ENCODE measurements around the gene AZGP1. TPM values are rescaled to one million over a fixed set of nuclear protein-coding genes. Genes with fewer than 3 reads are reported as not detected.
A peak's percentile ranks its signal among the peaks of the same experiment; 100 is the strongest.

AZGP1 gene
- total and polyA plus RNA-seq, 2 of the 13 experiments (the other 11 are each of a cell fraction or from before 2014, with no cell fraction given) = 93.8 to 229 TPM

- TF ChIP-seq, protein P1, sequence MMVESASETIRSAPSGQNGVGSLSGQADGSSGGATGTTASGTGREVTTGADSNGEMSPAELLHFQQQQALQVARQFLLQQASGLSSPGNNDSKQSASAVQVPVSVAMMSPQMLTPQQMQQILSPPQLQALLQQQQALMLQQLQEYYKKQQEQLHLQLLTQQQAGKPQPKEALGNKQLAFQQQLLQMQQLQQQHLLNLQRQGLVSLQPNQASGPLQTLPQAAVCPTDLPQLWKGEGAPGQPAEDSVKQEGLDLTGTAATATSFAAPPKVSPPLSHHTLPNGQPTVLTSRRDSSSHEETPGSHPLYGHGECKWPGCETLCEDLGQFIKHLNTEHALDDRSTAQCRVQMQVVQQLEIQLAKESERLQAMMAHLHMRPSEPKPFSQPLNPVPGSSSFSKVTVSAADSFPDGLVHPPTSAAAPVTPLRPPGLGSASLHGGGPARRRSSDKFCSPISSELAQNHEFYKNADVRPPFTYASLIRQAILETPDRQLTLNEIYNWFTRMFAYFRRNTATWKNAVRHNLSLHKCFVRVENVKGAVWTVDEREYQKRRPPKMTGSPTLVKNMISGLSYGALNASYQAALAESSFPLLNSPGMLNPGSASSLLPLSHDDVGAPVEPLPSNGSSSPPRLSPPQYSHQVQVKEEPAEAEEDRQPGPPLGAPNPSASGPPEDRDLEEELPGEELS (CRISPR knock-in tag; IDR thresholded peaks at IDR 0.05) = 0 out of 2 replicates have a peak, but pooled peaks have one; percentile 36
- TF ChIP-seq ISL2 (CRISPR knock-in tag; IDR thresholded peaks at IDR 0.05) (peak; percentile 74), TEAD3 (CRISPR knock-in tag; optimal IDR thresholded peaks at IDR 0.05; ENCODE audit: borderline replicate concordance) (peak; percentile 40), RXRB (CRISPR knock-in tag; IDR thresholded peaks at IDR 0.05; ENCODE audit: borderline replicate concordance) (peak; percentile 65), SALL1 (CRISPR knock-in tag; IDR thresholded peaks at IDR 0.05) (peak; percentile 33; the same call in 1 of the 2 replicates), HMG20A (CRISPR knock-in tag; IDR thresholded peaks at IDR 0.05; ENCODE audit: borderline replicate concordance) (peak; percentile 56; the same call in 1 of the 2 replicates), NFIC (IDR thresholded peaks at IDR 0.05; ENCODE audit: low read length) (0 out of 2 replicates have a peak, but pooled peaks have one; percentile 23), TBX3 (IDR thresholded peaks at IDR 0.05; ENCODE audit: borderline replicate concordance) (peak; percentile 27; the same call in 1 of the 2 replicates), SAP130 (CRISPR knock-in tag; IDR thresholded peaks at IDR 0.05; ENCODE audit: low read depth) (peak; percentile 36), BCL6 (CRISPR knock-in tag; IDR thresholded peaks at IDR 0.05) (peak; percentile 99), TCF7 (IDR thresholded peaks at IDR 0.05; ENCODE audit: low read depth) (peak; percentile 64; the same call in 1 of the 2 replicates), NFKBIZ (CRISPR knock-in tag; IDR thresholded peaks at IDR 0.05) (0 out of 2 replicates have a peak, but pooled peaks have one; percentile 35), TSC22D2 (CRISPR knock-in tag; IDR thresholded peaks at IDR 0.05; ENCODE audit: borderline replicate concordance) (peak; percentile 9; the same call in 1 of the 2 replicates), HOXA3 (CRISPR knock-in tag; IDR thresholded peaks at IDR 0.05) (peak; percentile 33; the same call in 1 of the 2 replicates), HDAC2 (CRISPR knock-in tag; IDR thresholded peaks at IDR 0.05) (peak; percentile 49; the same call in 1 of the 2 replicates), ZFP1 (CRISPR knock-in tag; IDR thresholded peaks at IDR 0.05) (0 out of 2 replicates have a peak, but pooled peaks have one; percentile 61), ZNF878 (CRISPR knock-in tag; IDR thresholded peaks at IDR 0.05) (0 out of 2 replicates have a peak, but pooled peaks have one; percentile 65), NCOR1 (IDR thresholded peaks at IDR 0.05; ENCODE audit: borderline replicate concordance, low read length) (peak; percentile 85; the same call in 1 of the 2 replicates), HNRNPL (IDR thresholded peaks at IDR 0.05; ENCODE audit: low read depth, low read length) (0 out of 2 replicates have a peak, but pooled peaks have one; percentile 19)
- TF ChIP-seq, protein P2, sequence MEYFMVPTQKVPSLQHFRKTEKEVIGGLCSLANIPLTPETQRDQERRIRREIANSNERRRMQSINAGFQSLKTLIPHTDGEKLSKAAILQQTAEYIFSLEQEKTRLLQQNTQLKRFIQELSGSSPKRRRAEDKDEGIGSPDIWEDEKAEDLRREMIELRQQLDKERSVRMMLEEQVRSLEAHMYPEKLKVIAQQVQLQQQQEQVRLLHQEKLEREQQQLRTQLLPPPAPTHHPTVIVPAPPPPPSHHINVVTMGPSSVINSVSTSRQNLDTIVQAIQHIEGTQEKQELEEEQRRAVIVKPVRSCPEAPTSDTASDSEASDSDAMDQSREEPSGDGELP (IDR thresholded peaks at IDR 0.05; ENCODE audit: borderline replicate concordance, low read depth) = peak; percentile 90; the same call in 1 of the 2 replicates
- TF ChIP-seq, protein P3, sequence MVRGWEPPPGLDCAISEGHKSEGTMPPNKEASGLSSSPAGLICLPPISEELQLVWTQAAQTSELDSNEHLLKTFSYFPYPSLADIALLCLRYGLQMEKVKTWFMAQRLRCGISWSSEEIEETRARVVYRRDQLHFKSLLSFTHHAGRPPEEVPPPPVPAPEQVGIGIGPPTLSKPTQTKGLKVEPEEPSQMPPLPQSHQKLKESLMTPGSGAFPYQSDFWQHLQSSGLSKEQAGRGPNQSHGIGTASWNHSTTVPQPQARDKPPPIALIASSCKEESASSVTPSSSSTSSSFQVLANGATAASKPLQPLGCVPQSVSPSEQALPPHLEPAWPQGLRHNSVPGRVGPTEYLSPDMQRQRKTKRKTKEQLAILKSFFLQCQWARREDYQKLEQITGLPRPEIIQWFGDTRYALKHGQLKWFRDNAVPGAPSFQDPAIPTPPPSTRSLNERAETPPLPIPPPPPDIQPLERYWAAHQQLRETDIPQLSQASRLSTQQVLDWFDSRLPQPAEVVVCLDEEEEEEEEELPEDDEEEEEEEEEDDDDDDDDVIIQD (CRISPR knock-in tag; IDR thresholded peaks at IDR 0.05; ENCODE audit: low read depth) = 0 out of 2 replicates have a peak, but pooled peaks have one; percentile 24
These were observed 36.8 kb upstream of the AZGP1 start (continued) for GRCh38 chr7:100012385-100013327.

All from HepG2 (cell line).